Ovary (tissue), 9 donors: ENCODE results near the gene PSMD12. TPM values are rescaled to one million over a fixed set of nuclear protein-coding genes. Genes with fewer than 3 reads are reported as not detected.
"Not testable (repeated sequence)": the region's sequence is repeated elsewhere in the genome, so short reads cannot be mapped to it uniquely, and the experiment has no call there.

Experiments
- DNase-seq, 5 donors: peaks; one replicate each; pipeline ENCODE4 v3.0.0-alpha.2; 2019 to 2020
- H3K27ac ChIP-seq, 2 donors: fragments of 200-600 bp; one replicate each; pipeline versions ENCODE4 v1.5.1 to v1.8.0; 2019 to 2022
- H3K27me3 ChIP-seq: fragments of 200-600 bp; one replicate; pipeline ENCODE4 v1.8.0; 2022
- H3K36me3 ChIP-seq: fragments of 200-600 bp; sonication (generic); one replicate; pipeline ENCODE4 v1.5.1; 2019
- H3K4me1 ChIP-seq: one replicate; pipeline ENCODE4 v1.8.1; 2013; ENCODE audit warnings: mild to moderate bottlenecking, moderate library complexity; ENCODE audit not compliant: insufficient read depth
- H3K4me3 ChIP-seq: fragments of 200-600 bp; sonication (generic); one replicate; pipeline ENCODE4 v1.5.1; 2017
- H3K9me3 ChIP-seq, 2 donors: fragments of 200-600 bp in 1 of 2; sonication (generic) in 1 of 2; one replicate each; pipeline versions ENCODE4 v1.5.1 to v1.8.1; 2013 to 2019; ENCODE audit warnings: mild to moderate bottlenecking in 1 of 2, moderate library complexity in 1 of 2
- EP300 ChIP-seq: sonication (generic); formaldehyde crosslinking; IDR thresholded peaks from one replicate; pipeline ENCODE4 v1.6.1; 2017; ENCODE audit warnings: antibody characterized with exemption
- POLR2A ChIP-seq: fragments of 450-650 bp; IDR thresholded peaks from one replicate; pipeline ENCODE4 v1.6.1; 2017; ENCODE audit warnings: antibody characterized with exemption, mild to moderate bottlenecking, moderate library complexity
- WGBS, 3 donors: extraction: QIAGEN DNeasy Blood & Tissue Kit in 1 of 3; methylation state at CpG; one replicate each; pipeline versions ENCODE4 v1.1.5 to v1.1.7; 2013 to 2017; 5-methylcytosine and 5-hydroxymethylcytosine counted together
- intact Hi-C, 4 donors: fragments of 100-400 bp; cut with DNase I; formaldehyde crosslinking; loops; one replicate each; pipeline versions ENCODE4 v1.11.0 to v1.15.1; 2022 to 2023
- polyA plus RNA-seq, 2 donors: library from polyadenylated mRNA; stranded (reverse); fragments of 200-250 nt in 1 of 2; fragments of 350-450 nt in 1 of 2; fragmentation: Illumina TruSeq in 1 of 2; extraction: RNeasy Lipid Tissue Mini Kit (QIAGEN cat#74804) in 1 of 2; gene quantifications; one replicate each; pipeline ENCODE4 v1.2.3, GENCODE V29; 2013 to 2014
- total RNA-seq, 7 donors: library from RNA; depleted of rRNA in 2 of 7; stranded (reverse); fragments of >200 nt in 2 of 7; fragmentation: NEBNext Ultra II Directional in 3 of 7; extraction: Animal tissue kit (Norgen Biotek cat#: 25700) in 3 of 7; gene quantifications; one replicate each; pipeline versions ENCODE4 v1.1.0 to v1.2.4, GENCODE V29; 2016 to 2023
- TF ChIP-seq, protein P1 (sequence below), 3 donors: fragments of 450-650 bp in 2 of 3; fragments of 200-600 bp in 1 of 3; IDR thresholded peaks; one replicate each; pipeline versions ENCODE4 v1.5.1 to v1.8.0; 2016 to 2022; ENCODE audit warnings: antibody characterized with exemption in 3 of 3, mild to moderate bottlenecking in 1 of 3
- donor health status: DM: no; HTN: no; CAD: no; lungs with moderate emphysema.
- donor health status: DM: no; HTN: no; CAD: no.
- donor health status: Bipolar disorder and iron deficiency.
- donor health status: DM: yes; HTN: yes; CAD: no.
- donor health status: DM: no; HTN: no; CAD: no.
- donor health status: DM: yes; HTN: yes; CAD: no.

PSMD12 gene
- total and polyA plus RNA-seq, 9 donors: 12.4 to 41.7 (median 36.8) TPM

DNA sequence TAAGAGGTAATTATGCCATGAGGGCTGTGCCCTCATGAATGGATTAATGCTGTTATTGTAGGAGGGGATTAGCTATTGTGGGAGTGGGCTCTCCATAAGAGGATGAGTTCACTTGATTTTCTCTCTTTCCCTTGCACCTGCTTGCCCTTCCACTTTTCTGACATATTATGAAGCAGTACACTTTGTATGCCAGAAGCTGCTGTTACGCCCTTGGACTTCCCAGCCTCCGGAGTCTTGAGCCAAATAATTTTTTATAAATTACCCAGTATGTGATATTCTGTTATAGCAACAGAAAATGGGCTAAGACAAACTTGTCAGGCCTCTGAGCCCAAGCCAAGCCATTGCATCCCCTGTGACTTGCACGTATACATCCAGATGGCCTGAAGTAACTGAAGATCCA lies 38.4 kb downstream of the PSMD12 start:
- Histone ChIP-seq H3K4me3 (no peak overlapping the region), H3K27me3 (no peaks in the 10 kb centered on the region), H3K27ac (no peak overlapping the region), H3K4me1 (no peaks in the 10 kb centered on the region), H3K9me3 (no peaks in the 10 kb centered on the region), H3K36me3 (no peaks in the 10 kb centered on the region)
- TF ChIP-seq, protein P1, sequence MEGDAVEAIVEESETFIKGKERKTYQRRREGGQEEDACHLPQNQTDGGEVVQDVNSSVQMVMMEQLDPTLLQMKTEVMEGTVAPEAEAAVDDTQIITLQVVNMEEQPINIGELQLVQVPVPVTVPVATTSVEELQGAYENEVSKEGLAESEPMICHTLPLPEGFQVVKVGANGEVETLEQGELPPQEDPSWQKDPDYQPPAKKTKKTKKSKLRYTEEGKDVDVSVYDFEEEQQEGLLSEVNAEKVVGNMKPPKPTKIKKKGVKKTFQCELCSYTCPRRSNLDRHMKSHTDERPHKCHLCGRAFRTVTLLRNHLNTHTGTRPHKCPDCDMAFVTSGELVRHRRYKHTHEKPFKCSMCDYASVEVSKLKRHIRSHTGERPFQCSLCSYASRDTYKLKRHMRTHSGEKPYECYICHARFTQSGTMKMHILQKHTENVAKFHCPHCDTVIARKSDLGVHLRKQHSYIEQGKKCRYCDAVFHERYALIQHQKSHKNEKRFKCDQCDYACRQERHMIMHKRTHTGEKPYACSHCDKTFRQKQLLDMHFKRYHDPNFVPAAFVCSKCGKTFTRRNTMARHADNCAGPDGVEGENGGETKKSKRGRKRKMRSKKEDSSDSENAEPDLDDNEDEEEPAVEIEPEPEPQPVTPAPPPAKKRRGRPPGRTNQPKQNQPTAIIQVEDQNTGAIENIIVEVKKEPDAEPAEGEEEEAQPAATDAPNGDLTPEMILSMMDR (IDR thresholded peaks at IDR 0.05): no peak
- TF ChIP-seq POLR2A (no peak), EP300 (no peak)
- WGBS, 3 donors: 70 to 88% (median 86%) methylated on average over 3 of the region's 3 CpGs
- no peak for DNase-seq
- intact Hi-C loops: no loop called here

DNA sequence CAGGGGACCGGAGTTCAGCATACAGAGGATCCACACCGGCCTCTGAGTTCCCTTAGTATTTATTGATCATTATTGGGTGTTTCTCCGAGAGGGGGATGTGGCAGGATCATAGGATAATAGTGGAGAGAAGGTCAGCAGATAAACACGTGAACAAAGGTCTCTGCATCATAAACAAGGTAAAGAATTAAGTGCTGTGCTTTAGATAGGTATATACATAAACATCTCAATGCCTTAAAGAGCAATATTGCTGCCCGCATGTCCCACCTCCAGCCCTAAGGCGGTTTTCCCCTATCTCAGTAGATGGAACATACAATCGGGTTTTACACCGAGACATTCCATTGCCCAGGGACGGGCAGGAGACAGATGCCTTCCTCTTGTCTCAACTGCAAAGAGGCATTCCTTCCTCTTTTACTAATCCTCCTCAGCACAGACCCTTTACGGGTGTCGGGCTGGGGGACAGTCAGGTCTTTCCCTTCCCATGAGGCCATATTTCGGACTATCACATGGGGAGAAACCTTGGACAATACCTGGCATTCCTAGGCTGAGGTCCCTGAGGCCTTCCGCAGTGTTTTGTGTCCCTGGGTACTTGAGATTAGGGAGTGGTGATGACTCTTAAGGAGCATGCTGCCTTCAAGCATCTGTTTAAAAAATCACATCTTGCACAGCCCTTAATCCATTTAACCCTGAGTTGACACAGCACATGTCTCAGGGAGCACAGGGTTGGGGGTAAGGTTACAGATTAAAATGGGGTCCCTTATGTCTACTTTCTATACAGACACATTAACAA lies 39.2 kb downstream of the PSMD12 start:
- H3K4me3 ChIP-seq, intact Hi-C loops, H3K27ac ChIP-seq, DNase-seq, H3K27me3 ChIP-seq, H3K36me3 ChIP-seq, H3K9me3 ChIP-seq, H3K4me1 ChIP-seq: not testable (repeated sequence)
- WGBS, 3 donors: 86 to 93% (median 91%) methylated on average over 12 to 13 of the region's 13 CpGs

DNA sequence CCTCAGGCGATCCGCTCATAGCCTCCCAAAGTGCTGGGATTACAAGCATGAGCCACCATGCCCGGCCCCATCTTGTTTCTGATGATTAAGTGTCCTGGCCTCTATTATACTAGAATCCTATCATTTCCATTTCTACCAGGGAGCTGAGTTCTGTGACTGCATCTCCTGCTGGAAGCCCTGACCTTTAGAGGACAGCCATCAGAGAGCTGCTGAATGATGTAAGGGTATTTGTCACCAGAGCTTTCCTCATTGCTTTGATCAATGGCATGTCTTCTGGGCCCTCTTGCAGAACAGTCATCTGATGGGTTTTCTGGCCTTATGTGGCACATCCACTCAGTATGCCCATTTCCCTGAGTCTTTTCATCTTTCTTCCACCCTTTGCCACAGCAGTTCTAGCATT lies 39.9 kb downstream of the PSMD12 start:
- Histone ChIP-seq H3K4me3 (no peak overlapping the region), H3K27ac (no peak overlapping the region), H3K4me1 (no peaks in the 10 kb centered on the region), H3K9me3 (no peaks in the 10 kb centered on the region), H3K27me3 (no peaks in the 10 kb centered on the region), H3K36me3 (no peaks in the 10 kb centered on the region)
- intact Hi-C loops: no loop called here
- TF ChIP-seq, protein P1 (IDR thresholded peaks at IDR 0.05): no peak
- TF ChIP-seq POLR2A: no peak
- no peak for TF ChIP-seq EP300
- 91 to 96% (median 93%) methylated on average over 3 of the region's 3 CpGs for WGBS, 3 donors
- no peak for DNase-seq

DNA sequence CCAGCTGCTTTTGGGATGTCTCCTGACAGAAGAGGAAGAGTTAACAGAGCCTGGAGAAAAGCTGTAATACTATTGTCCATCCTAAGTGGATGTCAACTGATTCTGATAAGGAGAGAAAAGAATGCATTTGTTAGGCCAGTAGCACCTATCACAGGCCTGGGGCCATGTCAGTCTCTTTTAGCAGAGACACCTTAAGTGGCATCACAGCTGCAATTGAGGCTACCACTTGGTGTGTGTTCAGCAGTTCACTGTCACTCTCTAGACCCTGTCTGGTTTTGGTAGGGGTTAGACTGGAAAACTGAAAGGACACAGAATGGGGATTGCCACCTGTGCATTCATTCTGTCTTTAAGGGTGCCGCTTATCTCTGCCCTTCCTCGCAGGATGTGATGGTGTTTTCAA lies 42.0 kb downstream of the PSMD12 start:
- H3K4me3 ChIP-seq: no peak overlapping the region
- no peaks in the 10 kb centered on the region for H3K4me1 ChIP-seq
- intact Hi-C loops: no loop called here
- H3K27ac ChIP-seq: no peak overlapping the region
- DNase-seq: no peak
- no peaks in the 10 kb centered on the region for H3K27me3 ChIP-seq
- TF ChIP-seq EP300 (no peak), POLR2A (no peak)
- TF ChIP-seq, protein P1 (IDR thresholded peaks at IDR 0.05): no peak
- H3K9me3 ChIP-seq: no peaks in the 10 kb centered on the region
- WGBS, 3 donors: 75 to 85% (median 84%) methylated on average over 2 of the region's 2 CpGs
- H3K36me3 ChIP-seq: no peaks in the 10 kb centered on the region

DNA sequence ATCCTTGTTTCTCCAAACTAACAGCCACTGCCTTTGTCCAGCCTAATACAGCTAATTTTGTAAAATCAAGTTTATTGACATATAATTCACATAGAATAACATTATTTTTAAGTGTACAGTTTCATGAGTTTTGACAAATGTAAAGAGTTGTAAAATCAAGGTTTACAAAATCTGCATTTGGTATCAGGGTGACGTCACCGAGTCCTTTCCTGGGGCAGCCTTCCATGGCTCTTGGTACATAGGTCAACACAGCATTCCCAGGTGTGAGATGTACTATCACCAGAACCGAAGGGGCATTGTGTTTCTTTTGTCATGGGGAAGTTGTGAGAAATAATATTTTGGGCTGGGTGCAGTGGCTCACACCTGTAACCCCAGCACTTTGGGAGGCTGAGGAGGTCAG lies 42.9 kb downstream of the PSMD12 start:
- Histone ChIP-seq H3K9me3 (no peaks in the 10 kb centered on the region), H3K4me3 (no peak overlapping the region), H3K4me1 (no peaks in the 10 kb centered on the region), H3K27me3 (no peaks in the 10 kb centered on the region), H3K36me3 (no peaks in the 10 kb centered on the region), H3K27ac (no peak overlapping the region)
- no peak for TF ChIP-seq EP300
- no peak for TF ChIP-seq POLR2A
- TF ChIP-seq, protein P1 (IDR thresholded peaks at IDR 0.05): no peak
- intact Hi-C loops: no loop called here
- DNase-seq: no peak
- WGBS, 3 donors: 84 to 91% (median 88%) methylated on average over 3 of the region's 3 CpGs
